HEK293 (cell line): Measurements from ENCODE around the gene MLX.

ENCODE experiments used
- CTCF ChIA-PET: fragments of 350-600 bp; formaldehyde crosslinking; extraction: SDS; loops from one replicate; lab custom pipeline; 2021; ENCODE audit warnings: antibody characterized with exemption; lab: Yijun Ruan, JAX
- POLR2A ChIA-PET: fragments of 300-600 bp; formaldehyde crosslinking; extraction: SDS; loops from one replicate; lab custom pipeline; 2020; ENCODE audit warnings: antibody characterized with exemption, inconsistent platforms; lab: Yijun Ruan, JAX
- H3K27ac ChIP-seq: fragments of 200-500 bp; sonication (Bioruptor generic); 2 replicates; pipeline ENCODE4 v1.5.1; 2014; ENCODE audit warnings: low read depth, low read length, control low read depth, inconsistent platforms; ENCODE audit errors: extremely low read depth
- H3K36me3 ChIP-seq, 2 experiments: fragments of 200-500 bp in 1 of 2; sonication (Bioruptor generic) in 1 of 2; 1 replicate in 1 of 2; 2 replicates in 1 of 2; pipeline ENCODE4 v1.5.1; 2014 to 2017; ENCODE audit warnings: inconsistent platforms in 2 of 2, low read length in 2 of 2; ENCODE audit not compliant: control insufficient read depth in 2 of 2, insufficient read depth in 1 of 2
- H3K4me1 ChIP-seq: fragments of 200-500 bp; sonication (Bioruptor generic); 2 replicates; pipeline ENCODE4 v1.5.1; 2014; ENCODE audit warnings: mild to moderate bottlenecking, low read length, inconsistent platforms; ENCODE audit not compliant: control insufficient read depth, insufficient read depth
- H3K4me3 ChIP-seq: 2 replicates; pipeline ENCODE4 v1.5.1; 2011; ENCODE audit warnings: low read depth, mild to moderate bottlenecking, control low read depth, low read length, moderate library complexity
- H3K9me3 ChIP-seq: fragments of 200-500 bp; sonication (Bioruptor generic); 2 replicates; pipeline ENCODE4 v1.5.1; 2014; ENCODE audit warnings: low read depth, low read length, inconsistent platforms; ENCODE audit not compliant: control insufficient read depth, insufficient read depth
- EGR2 ChIP-seq: fragments of 450-650 bp; formaldehyde crosslinking; IDR thresholded peaks from 2 replicates; pipeline ENCODE4 v1.5.1; 2016; ENCODE audit warnings: low read depth, missing biosample characterization, missing genetic modification characterization
- GLIS1 ChIP-seq: fragments of 450-650 bp; formaldehyde crosslinking; IDR thresholded peaks from 2 replicates; pipeline ENCODE4 v1.5.1; 2016; ENCODE audit warnings: missing biosample characterization, missing genetic modification characterization
- KLF16 ChIP-seq: fragments of 450-650 bp; formaldehyde crosslinking; IDR thresholded peaks from 2 replicates; pipeline ENCODE4 v1.5.1; 2017; ENCODE audit warnings: missing biosample characterization, missing genetic modification characterization
- REST ChIP-seq: fragments of 450-650 bp; formaldehyde crosslinking; IDR thresholded peaks from 2 replicates; pipeline ENCODE4 v1.5.1; 2016; ENCODE audit warnings: missing biosample characterization, missing genetic modification characterization
- SP2 ChIP-seq: fragments of 450-650 bp; formaldehyde crosslinking; IDR thresholded peaks from 2 replicates; pipeline ENCODE4 v1.5.1; 2016; ENCODE audit warnings: missing biosample characterization, missing genetic modification characterization
- ZBTB8A ChIP-seq: fragments of 450-650 bp; formaldehyde crosslinking; IDR thresholded peaks from 2 replicates; pipeline ENCODE4 v1.5.1; 2016; ENCODE audit warnings: missing biosample characterization, missing genetic modification characterization
- ZFHX2 ChIP-seq: fragments of 450-650 bp; formaldehyde crosslinking; conservative IDR thresholded peaks from 2 replicates; pipeline ENCODE4 v1.5.1; 2016; ENCODE audit warnings: missing biosample characterization, missing genetic modification characterization
- ZFP69B ChIP-seq: fragments of 450-650 bp; formaldehyde crosslinking; IDR thresholded peaks from 2 replicates; pipeline ENCODE4 v1.5.1; 2016; ENCODE audit warnings: missing biosample characterization, missing genetic modification characterization
- ZNF341 ChIP-seq: fragments of 450-650 bp; formaldehyde crosslinking; IDR thresholded peaks from 2 replicates; pipeline ENCODE4; 2016; ENCODE audit warnings: low read depth, missing biosample characterization, missing genetic modification characterization
- ZNF423 ChIP-seq: fragments of 450-650 bp; formaldehyde crosslinking; IDR thresholded peaks from 2 replicates; pipeline ENCODE4 v1.5.1; 2016; ENCODE audit warnings: missing biosample characterization, missing genetic modification characterization
- ZNF473 ChIP-seq: fragments of 450-650 bp; formaldehyde crosslinking; IDR thresholded peaks from 2 replicates; pipeline ENCODE4 v1.5.1; 2017; ENCODE audit warnings: missing biosample characterization, missing genetic modification characterization
- ZNF544 ChIP-seq: fragments of 450-650 bp; formaldehyde crosslinking; IDR thresholded peaks from 2 replicates; pipeline ENCODE4 v1.5.0; 2017; ENCODE audit warnings: missing biosample characterization, missing genetic modification characterization
- ZNF585B ChIP-seq: fragments of 450-650 bp; formaldehyde crosslinking; IDR thresholded peaks from 2 replicates; pipeline ENCODE4 v1.5.1; 2016; ENCODE audit warnings: missing biosample characterization, missing genetic modification characterization
- ZNF843 ChIP-seq: fragments of 450-650 bp; formaldehyde crosslinking; IDR thresholded peaks from 2 replicates; pipeline ENCODE4 v1.5.1; 2016; ENCODE audit warnings: missing biosample characterization, missing genetic modification characterization
- TF ChIP-seq, protein P1 (sequence below): fragments of 450-650 bp; IDR thresholded peaks from 2 replicates; pipeline ENCODE4 v1.5.1; 2018; ENCODE audit warnings: missing biosample characterization, missing genetic modification characterization
- TF ChIP-seq, protein P2 (sequence below): fragments of 450-650 bp; formaldehyde crosslinking; IDR thresholded peaks from 2 replicates; pipeline ENCODE4 v1.5.1; 2016; ENCODE audit warnings: missing biosample characterization, missing genetic modification characterization, borderline replicate concordance
- TF ChIP-seq, protein P3 (sequence below): fragments of 450-650 bp; formaldehyde crosslinking; IDR thresholded peaks from 2 replicates; pipeline ENCODE4 v1.5.1; 2016; ENCODE audit warnings: missing biosample characterization, missing genetic modification characterization
- TF ChIP-seq, protein P4 (sequence below): fragments of 450-650 bp; formaldehyde crosslinking; IDR thresholded peaks from 2 replicates; pipeline ENCODE4 v1.5.1; 2016; ENCODE audit warnings: missing biosample characterization, missing genetic modification characterization
- TF ChIP-seq, protein P5 (sequence below): fragments of 450-650 bp; formaldehyde crosslinking; IDR thresholded peaks from 2 replicates; pipeline ENCODE4 v1.5.1; 2016; ENCODE audit warnings: missing biosample characterization, missing genetic modification characterization

MLX gene

DNA sequence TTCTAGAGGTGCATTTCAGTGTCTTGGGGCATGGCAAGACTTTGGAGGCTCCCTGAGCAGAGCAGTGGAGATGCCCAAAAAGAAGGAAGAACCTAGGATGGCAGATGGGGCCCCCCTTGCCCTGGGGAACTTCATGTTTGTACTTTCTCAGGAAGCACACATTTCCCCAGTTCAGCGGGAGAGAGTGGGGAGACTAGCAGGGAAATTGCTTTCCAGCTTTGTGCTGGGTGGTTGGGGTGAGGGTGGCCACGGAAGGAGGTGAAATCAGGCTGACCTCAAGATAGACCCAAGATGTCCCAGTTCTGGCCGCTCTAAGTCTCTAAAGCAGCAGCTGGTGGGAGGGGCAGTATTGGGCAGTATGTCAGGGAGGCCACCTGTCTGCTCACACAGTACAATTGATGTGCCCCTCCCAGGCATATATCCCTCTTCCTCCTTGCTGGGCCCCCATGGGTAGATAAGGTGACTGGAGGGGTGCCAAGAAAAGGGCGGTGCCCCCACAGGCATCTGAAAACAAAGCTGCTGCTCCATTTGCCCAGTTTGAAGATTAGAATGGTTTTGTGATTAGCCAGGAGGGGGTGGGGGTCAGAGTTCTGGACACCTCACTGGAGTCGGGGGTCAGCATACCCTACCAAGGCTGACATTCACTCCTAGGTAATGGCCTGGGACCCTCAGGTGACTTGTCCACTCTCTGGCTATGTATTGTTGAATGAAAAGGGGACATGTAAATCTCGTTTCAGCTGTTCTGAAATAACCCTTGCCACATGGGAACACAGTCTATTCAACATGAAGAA is 48.0 kb upstream of the MLX start (continued):
- TF ChIP-seq, protein P1, sequence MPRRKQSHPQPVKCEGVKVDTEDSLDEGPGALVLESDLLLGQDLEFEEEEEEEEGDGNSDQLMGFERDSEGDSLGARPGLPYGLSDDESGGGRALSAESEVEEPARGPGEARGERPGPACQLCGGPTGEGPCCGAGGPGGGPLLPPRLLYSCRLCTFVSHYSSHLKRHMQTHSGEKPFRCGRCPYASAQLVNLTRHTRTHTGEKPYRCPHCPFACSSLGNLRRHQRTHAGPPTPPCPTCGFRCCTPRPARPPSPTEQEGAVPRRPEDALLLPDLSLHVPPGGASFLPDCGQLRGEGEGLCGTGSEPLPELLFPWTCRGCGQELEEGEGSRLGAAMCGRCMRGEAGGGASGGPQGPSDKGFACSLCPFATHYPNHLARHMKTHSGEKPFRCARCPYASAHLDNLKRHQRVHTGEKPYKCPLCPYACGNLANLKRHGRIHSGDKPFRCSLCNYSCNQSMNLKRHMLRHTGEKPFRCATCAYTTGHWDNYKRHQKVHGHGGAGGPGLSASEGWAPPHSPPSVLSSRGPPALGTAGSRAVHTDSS (tag by site-specific recombination): no peak
- TF ChIP-seq ZBTB8A (tag by site-specific recombination): 0 out of 2 replicates have a peak, but pooled peaks have one; percentile 26
- TF ChIP-seq, protein P2, sequence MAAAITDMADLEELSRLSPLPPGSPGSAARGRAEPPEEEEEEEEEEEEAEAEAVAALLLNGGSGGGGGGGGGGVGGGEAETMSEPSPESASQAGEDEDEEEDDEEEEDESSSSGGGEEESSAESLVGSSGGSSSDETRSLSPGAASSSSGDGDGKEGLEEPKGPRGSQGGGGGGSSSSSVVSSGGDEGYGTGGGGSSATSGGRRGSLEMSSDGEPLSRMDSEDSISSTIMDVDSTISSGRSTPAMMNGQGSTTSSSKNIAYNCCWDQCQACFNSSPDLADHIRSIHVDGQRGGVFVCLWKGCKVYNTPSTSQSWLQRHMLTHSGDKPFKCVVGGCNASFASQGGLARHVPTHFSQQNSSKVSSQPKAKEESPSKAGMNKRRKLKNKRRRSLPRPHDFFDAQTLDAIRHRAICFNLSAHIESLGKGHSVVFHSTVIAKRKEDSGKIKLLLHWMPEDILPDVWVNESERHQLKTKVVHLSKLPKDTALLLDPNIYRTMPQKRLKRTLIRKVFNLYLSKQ (tag by site-specific recombination): no peak

DNA sequence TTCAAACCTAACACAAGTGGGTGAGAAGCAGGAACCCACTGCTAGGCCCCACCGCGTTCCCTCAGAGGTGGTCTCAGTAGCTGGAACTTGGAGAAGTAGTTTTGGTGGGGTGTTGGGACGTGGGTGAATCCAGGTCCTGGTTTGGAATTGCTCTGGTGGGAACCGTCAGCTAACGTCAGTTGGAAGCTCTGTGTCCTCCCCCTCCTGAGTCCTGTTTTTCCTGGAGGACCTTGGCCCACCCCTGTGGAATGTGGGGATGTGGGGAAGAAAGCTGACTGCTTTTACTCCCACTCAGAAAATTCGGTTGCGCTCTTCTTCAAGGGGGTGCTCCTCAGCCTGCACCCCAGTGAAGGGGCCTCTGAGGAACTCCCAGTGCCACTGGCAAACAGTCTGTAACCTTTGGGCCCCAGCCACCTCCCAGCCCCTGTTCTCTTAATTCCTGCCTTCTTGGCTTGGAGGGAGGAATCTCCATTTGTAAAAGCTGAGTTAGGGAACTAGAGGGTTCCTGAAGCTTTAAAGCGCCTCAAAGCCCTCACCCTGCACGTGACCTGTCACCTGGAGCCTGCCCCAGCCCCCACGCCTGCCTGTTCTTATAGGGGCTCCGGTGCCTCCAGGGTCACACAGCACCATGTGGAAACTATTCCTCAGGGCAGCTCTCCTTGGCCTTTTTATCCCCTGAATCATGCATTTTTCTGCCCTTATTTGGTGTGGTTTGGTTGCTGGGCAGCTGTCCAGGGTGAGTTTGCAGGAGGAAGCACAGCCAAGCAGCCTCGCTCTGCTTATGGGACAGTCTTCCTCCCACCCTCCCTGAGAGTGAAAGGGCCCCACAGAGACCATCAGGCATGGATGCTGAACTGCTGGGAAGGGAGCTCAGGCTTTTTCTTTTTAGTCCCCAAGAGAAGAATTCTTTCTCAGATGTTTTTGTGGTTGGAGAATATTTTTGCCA is 47.1 kb upstream of the MLX start:
- peaks cover 25% of the 10 kb centered on the region for H3K4me1 ChIP-seq
- no peak overlapping the region for H3K4me3 ChIP-seq
- no peaks in the 10 kb centered on the region for H3K9me3 ChIP-seq
- H3K36me3 ChIP-seq: peaks cover 0 to 58% of the 10 kb centered on the region in 2 experiments; a peak in 1 of 3 replicates
- POLR2A ChIA-PET: interaction anchor here (0.6 to 3.7 kb wide), 10 partner anchors 10 to 848 kb away, joined by 3 to 48 read pairs (median 4); partner anchors contain the start of genes CAVIN1, NAGLU and STAT3
- CTCF ChIA-PET: interaction anchor here (0.6 to 4.4 kb wide), 33 partner anchors 7 to 690 kb away, joined by 3 to 66 read pairs (median 4); partner anchors contain the start of genes CAVIN1 and NAGLU
- peak overlapping the region; percentile 56 for H3K27ac ChIP-seq
- no peak for TF ChIP-seq ZNF843 (tag by site-specific recombination)
- TF ChIP-seq EGR2 (tag by site-specific recombination): no peak
- TF ChIP-seq, protein P3, sequence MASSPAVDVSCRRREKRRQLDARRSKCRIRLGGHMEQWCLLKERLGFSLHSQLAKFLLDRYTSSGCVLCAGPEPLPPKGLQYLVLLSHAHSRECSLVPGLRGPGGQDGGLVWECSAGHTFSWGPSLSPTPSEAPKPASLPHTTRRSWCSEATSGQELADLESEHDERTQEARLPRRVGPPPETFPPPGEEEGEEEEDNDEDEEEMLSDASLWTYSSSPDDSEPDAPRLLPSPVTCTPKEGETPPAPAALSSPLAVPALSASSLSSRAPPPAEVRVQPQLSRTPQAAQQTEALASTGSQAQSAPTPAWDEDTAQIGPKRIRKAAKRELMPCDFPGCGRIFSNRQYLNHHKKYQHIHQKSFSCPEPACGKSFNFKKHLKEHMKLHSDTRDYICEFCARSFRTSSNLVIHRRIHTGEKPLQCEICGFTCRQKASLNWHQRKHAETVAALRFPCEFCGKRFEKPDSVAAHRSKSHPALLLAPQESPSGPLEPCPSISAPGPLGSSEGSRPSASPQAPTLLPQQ (tag by site-specific recombination): peak; percentile 81
- TF ChIP-seq, protein P4, sequence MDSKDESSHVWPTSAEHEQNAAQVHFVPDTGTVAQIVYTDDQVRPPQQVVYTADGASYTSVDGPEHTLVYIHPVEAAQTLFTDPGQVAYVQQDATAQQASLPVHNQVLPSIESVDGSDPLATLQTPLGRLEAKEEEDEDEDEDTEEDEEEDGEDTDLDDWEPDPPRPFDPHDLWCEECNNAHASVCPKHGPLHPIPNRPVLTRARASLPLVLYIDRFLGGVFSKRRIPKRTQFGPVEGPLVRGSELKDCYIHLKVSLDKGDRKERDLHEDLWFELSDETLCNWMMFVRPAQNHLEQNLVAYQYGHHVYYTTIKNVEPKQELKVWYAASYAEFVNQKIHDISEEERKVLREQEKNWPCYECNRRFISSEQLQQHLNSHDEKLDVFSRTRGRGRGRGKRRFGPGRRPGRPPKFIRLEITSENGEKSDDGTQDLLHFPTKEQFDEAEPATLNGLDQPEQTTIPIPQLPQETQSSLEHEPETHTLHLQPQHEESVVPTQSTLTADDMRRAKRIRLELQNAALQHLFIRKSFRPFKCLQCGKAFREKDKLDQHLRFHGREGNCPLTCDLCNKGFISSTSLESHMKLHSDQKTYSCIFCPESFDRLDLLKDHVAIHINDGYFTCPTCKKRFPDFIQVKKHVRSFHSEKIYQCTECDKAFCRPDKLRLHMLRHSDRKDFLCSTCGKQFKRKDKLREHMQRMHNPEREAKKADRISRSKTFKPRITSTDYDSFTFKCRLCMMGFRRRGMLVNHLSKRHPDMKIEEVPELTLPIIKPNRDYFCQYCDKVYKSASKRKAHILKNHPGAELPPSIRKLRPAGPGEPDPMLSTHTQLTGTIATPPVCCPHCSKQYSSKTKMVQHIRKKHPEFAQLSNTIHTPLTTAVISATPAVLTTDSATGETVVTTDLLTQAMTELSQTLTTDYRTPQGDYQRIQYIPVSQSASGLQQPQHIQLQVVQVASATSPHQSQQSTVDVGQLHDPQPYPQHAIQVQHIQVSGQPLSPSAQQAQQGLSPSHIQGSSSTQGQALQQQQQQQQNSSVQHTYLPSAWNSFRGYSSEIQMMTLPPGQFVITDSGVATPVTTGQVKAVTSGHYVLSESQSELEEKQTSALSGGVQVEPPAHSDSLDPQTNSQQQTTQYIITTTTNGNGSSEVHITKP (tag by site-specific recombination): peak; percentile 38; the same call in 1 of the 2 replicates
- TF ChIP-seq ZFHX2: peak; percentile 35; the same call in 1 of the 2 replicates
- no peak for TF ChIP-seq ZNF473
- peak; percentile 58 for TF ChIP-seq ZNF341 (tag by site-specific recombination)
- TF ChIP-seq KLF16: no peak
- TF ChIP-seq GLIS1 (tag by site-specific recombination): peak; percentile 30; the same call in 1 of the 2 replicates
- peak; percentile 77 for TF ChIP-seq ZFP69B (tag by site-specific recombination)
- TF ChIP-seq REST: peak; percentile 91
- TF ChIP-seq ZNF544 (tag by site-specific recombination): no peak
- TF ChIP-seq, protein P5, sequence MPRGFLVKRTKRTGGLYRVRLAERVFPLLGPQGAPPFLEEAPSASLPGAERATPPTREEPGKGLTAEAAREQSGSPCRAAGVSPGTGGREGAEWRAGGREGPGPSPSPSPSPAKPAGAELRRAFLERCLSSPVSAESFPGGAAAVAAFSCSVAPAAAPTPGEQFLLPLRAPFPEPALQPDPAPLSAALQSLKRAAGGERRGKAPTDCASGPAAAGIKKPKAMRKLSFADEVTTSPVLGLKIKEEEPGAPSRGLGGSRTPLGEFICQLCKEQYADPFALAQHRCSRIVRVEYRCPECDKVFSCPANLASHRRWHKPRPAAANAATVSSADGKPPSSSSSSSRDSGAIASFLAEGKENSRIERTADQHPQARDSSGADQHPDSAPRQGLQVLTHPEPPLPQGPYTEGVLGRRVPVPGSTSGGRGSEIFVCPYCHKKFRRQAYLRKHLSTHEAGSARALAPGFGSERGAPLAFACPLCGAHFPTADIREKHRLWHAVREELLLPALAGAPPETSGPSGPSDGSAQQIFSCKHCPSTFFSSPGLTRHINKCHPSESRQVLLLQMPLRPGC (tag by site-specific recombination): no peak
- no peak for TF ChIP-seq SP2 (tag by site-specific recombination)
- TF ChIP-seq ZNF423 (tag by site-specific recombination): no peak
- peak; percentile 40; the same call in 1 of the 2 replicates for TF ChIP-seq ZNF585B (tag by site-specific recombination)
